NCI-H1436 (cell line): ENCODE measurements around the gene GIPR.
"Not testable (repeated sequence)": the region's sequence is repeated elsewhere in the genome, so short reads cannot be mapped to it uniquely, and the experiment has no call there.

Experiments
- DNase-seq: peaks from one replicate; lab custom pipeline; 2025; lab: John Stamatoyannopoulos, UW

Gene GIPR

DNA sequence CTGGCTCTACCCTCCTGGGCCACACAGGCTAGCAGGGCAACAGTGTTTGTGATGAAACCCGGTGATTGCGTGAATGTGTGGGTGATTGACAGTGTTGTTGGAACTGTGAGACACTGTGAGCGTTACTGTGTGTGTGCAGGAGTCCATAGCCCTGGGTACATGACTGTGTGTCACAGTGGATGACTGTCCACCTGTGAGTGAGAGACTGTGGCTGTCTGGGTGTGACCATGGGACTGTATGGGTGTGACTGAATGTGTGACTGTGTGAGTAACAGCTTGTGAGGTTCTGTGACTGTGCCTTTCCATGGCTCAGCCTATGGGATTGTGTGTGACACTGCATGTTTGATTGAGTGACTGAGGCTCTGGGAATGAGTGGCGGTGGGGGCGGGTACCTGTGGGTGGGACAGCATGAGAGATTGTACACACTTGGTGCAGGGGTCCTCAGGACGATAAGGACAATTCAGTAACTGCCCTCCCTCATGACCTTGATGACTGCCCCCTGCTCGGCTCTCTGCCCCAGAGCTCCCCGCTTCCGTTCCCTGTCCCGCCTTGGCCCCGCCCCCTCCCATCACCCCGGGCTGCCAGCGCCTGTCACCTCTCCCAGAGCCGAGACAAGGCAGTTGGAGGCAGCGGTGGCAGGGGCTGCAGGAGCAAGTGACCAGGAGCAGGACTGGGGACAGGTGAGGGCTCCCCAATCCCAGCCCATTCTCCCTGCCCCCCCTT, at the start of gene GIPR:
TSS of gene GIPR (plus strand) at position 602 of the 722 bp plus-strand sequence. CDS start 1,300 bp downstream, outside the sequence.
- DNase-seq = peak; percentile 9

DNA sequence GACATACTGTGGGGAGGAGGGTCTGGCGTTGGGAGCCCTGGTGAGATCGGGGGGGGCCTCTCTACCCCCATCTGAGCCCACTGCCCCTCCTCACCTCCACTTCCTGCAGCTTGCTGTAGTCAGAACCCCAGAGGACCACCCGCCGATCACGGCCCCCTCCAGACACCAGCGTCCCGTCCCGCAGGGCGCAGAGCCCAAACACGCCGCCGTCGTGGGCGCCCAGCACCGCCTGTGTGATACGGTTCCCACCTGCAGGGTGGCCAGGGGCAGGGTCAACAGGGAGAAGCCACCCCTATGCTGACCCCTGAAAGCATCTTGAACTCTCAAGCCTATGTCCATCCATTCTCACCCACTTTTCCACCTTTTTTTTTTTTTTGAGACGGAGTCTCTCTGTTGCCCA, 46.6 kb upstream of the GIPR start:
- no peak for DNase-seq

DNA sequence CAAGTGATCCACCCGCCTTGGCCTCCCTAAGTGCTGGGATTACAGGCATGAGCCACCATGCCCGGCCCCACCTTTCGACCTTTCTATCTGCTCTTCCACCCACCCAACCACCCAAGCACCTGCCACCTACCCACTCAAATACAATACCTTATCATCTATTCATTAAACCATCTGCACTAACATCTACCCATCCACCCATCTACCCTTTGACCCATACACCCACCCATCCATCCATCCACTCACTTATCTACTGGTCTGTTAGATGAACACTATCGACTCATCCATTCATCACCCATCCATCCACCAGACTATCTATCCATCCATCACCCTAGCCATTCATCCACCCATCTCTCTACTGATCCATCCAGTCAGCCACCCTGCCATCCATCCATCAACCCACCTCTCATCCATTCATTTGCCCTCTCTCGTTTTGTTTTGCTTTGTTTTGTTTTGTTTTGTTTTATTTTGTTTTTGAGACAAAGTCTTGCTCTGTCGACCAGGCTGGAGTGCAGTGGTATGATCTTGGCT, 46.0 kb upstream of the GIPR start:
- DNase-seq = no peak

DNA sequence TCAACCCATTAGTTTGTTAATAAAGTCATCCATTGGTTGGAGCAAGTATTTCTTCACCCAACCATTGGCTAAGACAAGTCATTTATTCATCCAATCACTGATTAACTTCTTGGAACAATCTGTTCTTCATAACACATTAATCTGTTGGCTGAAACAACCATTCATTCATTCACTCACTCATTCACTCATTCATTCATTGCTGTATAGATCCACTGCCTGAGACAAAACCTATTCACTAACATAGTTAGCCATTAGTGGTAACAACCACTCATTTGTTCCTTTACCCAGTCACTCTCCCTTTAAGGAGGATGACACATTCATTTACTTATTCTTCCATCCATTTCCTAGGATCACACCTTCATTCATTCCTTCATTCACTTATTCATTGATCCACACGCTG, 44.0 kb upstream of the GIPR start:
- DNase-seq = no peak

GRCh38 chr19:45628219-45628618, 39.8 kb upstream of the GIPR start:
- not testable (repeated sequence) for DNase-seq

- DNase-seq = no peak
These were observed 38.3 kb upstream of the GIPR start for GRCh38 chr19:45629704-45630103.

DNA sequence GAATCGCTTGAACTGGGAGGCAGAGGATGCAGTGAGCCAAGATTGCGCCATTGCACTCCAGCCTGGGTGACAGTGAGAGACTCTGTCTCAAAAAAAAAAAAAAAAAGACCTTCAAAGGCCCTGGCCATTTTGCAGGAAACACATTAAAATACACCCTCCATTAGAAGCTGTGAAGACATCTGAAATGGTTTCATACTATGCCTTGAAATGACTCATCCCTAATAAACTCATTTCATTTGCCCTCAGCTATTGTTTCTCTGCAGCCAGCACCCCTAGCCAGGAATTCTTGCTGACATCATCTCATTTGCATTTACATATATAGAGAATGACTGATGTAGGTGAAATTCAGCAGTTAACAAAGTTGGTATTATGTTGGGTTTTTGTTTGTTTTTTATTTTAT, 37.6 kb upstream of the GIPR start:
- no peak for DNase-seq

GRCh38 chr19:45632468-45633196, 35.4 kb upstream of the GIPR start:
- peak; percentile 44 for DNase-seq

DNA sequence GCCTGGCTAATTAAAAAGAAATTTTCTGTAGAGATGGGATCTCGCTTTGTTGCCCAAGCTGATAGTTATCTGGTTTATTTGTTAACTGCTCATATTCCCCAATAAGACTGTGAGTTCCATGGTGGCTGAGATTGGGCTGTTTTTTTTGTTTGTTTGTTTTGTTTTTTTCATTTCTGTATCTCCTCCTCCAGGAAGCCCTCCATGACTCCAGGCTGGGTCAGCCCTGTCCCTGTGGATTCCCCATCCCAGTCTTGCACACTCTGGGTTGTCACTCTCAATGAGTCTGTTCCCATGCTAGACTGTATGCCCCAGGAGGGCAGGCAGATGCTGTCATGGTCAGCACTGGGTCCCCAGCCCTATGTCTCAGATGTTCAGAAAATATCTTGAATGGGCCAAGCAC, 31.7 kb upstream of the GIPR start:
- DNase-seq = no peak

DNA sequence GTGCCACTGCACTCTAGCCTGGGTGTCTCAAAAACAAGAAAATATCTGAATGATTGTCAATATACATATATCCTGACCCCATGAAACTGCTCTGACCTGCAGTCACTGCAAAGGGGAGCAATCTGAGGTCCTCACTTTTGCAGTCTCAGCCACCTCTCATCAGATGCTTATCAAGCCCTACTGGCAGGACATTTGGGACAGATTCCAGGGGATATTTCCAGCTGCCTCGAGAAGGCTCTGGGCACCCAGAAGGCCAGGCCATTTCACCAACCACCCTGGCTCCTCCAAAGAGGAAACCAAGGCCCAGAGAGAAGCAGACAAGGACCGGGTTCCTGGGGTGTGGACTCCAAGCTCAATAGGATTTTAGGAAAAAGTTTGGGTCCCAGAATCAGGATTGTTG, 31.1 kb upstream of the GIPR start:
- DNase-seq = no peak

DNA sequence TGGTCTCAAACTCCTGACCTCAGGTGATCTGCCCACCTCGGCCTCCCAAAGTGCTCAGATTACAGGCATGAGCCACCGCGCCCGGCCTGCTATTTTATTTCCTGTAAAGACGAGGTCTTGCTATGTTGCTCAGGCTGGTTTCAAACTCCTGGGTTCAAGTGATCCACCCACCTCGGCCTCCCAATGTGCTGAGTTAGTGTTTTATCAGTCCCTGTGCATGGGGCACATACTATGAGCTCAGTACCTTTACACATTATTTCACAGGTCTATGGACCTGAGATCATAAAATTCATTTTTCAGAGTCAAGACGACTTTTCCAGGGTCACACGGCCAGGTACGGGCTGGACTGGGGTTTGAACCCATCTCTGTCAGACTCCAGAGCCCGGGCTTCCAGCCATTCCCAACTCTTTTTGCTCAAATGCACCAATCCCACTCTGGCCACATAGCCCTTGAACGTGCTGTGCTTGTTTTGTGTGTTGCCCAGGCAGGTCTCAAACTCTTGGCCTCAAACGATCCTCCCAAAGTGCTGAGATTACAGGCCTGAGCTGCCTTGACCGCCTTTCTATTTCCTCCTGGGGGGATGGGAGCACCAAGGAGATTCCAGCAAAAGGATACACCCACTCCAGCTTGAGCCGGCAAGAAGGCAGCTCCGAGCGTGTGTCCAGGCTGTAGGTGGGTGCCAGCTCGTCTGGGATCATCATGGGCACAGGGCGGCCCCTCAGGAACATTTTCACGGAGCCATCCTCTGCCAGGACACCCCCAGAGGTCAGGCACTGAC, 29.9 kb upstream of the GIPR start:
- DNase-seq = no peak

- DNase-seq = peak; percentile 52
These were observed 28.9 kb upstream of the GIPR start, which contains the start of gene EML2 for GRCh38 chr19:45638930-45639729. TSS of gene EML2 (minus strand) at chr19:45639397. CDS start at chr19:45639376, 21 bp downstream.

- no peak for DNase-seq
These were observed 27.2 kb upstream of the GIPR start for GRCh38 chr19:45640849-45641273.

- DNase-seq = peak; percentile 73
These were observed 26.5 kb upstream of the GIPR start for GRCh38 chr19:45641274-45642105.

GRCh38 chr19:45643024-45643926, 24.7 kb upstream of the GIPR start:
- DNase-seq = peak; percentile 73

DNA sequence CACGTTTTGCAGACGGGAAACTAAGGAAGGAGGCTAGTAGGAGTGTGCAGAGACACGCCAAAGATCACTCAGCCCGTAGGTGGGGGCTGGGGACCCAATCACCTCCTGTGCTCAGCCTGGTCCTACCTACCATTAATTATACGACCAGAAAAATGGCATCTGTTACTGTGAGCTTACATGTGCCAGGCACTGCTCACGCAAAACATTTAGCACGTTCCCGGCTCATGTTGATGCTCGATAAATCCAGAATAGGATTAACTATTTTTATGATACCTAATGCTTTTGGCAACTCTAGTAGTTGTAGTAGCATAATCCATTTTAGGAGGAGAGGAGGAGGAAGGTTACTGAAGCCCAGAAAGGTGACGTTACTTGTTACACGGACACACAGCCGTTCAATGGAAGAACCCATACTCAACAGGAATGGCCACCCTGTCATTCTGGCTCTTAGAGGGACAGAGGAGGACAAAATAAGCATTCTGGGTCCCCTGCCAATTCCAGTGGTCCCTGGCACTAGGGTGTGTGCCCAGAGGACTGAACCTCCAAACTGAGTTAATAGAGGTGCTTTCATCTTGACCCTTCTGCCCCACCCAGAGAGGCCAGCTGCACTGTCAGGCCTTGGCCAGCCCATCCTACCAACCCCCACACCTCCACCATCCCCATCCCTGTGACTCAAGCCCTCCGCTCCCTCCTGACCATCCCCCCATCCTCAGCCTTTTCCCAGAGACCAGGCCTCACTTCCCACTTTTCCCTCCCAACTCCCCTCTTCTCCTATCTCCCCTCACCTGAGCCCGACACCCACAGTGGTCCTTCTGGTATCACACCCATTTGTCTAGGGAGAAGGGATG, 23.9 kb upstream of the GIPR start:
- no peak for DNase-seq

DNA sequence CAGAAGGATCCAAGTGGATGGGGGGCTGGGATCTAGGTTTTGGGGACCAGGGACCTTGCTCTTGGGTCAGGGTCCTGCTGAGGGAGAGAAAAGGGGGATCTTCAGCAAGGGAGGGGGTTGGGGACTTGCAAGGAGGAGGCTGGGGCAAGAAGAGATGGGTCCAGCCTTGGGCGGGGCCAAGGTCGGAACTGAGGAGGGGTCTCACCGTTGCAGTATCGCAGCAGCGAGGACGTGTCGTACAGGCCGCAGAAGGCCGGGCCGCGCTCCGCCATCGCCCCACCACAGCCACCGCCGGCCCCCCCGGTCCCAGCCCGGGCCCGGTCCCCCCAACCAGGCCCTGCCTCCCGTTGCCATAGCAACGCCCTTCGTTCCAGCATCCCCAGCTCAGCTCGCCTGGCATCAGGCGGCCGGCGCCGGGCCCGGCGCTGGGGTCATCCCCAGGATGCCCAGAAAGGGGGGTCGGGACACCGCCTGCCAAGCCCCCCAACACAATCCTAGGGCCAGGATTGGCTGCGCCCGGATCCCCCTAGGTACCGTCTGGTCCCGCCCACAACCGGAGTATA, 22.9 kb upstream of the GIPR start:
- no peak for DNase-seq

DNA sequence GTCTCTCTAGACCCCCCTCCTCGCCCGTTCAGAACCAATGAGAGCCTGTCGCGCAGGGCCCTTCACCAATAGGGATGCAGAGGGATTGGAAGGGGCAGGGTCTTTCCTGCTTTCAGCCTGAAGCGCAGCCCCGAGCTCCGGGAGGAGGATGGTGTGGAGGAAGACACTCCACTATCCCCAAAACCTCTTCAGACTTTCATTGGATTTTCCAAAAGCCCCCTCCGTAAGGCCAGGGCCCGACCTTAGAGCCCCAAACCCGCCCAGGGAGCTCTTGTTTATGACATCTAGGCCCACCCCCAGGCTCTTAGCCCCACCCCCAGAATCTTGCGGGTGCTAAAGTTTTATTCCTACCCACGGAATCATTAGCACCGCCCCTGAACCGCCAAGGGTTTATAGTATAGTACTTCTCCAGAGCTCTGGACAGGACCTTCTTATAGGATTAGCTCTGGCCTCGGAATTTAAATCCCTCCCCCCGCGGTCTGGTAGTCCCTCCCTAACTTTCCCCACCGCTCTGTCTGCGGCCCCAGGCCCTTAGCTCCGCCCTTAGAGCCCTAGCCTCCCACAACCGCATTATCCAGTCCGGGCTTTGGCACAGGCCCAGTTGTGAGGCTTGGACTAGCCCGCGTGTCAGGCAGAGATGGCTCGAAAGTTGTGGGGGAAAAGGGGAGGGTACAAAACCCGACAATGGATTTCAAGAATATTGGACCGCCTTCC, 22.2 kb upstream of the GIPR start:
- peak; percentile 83 for DNase-seq
